Stimulated activated memory B cell treated with anti-CD40 and anti-IgM and Interleukin-4, amounts not matched to agents 10 μg/mL and 1 μg/mL and 100 μg/mL, for 72 hours (primary cell): ENCODE results near the gene AACS.
"Not testable (repeated sequence)": the region's sequence is repeated elsewhere in the genome, so short reads cannot be mapped to it uniquely, and the experiment has no call there.

ENCODE experiments used
- ATAC-seq: fragments of 150-1000 bp; cut with Tn5 transposase; 2 replicates; pipeline ENCODE4 v1.10.0; 2021
- H3K27ac Mint-ChIP-seq: one replicate; pipeline ENCODE4 v1.8.0; 2022; ENCODE audit warnings: mild to moderate bottlenecking, mixed read lengths
- H3K27me3 Mint-ChIP-seq: one replicate; pipeline ENCODE4 v1.8.0; 2022; ENCODE audit warnings: mixed read lengths
- H3K36me3 Mint-ChIP-seq: one replicate; pipeline ENCODE4 v1.8.0; 2022; ENCODE audit warnings: mixed read lengths
- H3K4me1 Mint-ChIP-seq: one replicate; pipeline ENCODE4 v1.8.0; 2022; ENCODE audit warnings: mixed read lengths
- H3K4me3 Mint-ChIP-seq: one replicate; pipeline ENCODE4 v1.8.0; 2022; ENCODE audit warnings: mild to moderate bottlenecking, moderate library complexity, mixed read lengths
- H3K9me3 Mint-ChIP-seq: one replicate; pipeline ENCODE4 v1.8.0; 2022; ENCODE audit warnings: mixed read lengths

Gene AACS

DNA sequence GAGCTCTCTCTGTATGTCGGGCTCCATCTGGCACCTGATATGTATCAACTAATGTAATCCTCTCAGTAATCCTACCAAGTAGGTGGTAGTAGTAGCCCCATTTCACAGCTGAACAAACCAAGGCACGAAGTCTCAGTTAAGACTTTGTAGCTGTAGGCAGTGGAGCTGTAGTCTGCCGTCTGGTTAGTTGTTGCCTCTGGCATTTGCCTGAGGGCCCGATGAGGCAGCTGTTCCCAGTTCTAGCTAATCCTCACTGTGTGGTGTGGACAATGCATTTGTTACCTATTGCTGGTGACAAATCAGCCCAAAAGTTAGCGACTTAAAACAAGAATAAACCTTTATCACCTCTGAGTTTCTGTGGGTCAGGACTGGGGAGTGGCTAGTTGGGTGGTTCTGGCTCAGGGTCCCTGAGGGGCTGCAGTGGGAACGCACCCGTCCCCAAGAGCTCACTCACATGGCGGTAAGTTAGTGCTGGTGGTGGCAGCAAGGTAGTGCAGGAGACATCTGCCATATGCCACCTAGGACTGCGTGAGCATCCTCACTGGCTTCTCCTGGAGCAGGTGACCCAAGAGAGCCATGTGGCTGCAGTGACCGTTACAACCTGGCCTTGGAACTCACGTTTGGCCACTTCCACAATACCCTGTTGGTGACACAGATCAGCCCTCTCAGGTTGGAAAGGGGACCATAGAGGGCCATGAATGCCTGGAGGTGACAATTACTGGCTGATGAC is 5.6 kb downstream of the AACS start:
- H3K36me3 Mint-ChIP-seq = peaks cover 9% of the 10 kb centered on the region
- peaks cover 12% of the 10 kb centered on the region for H3K4me1 Mint-ChIP-seq
- ATAC-seq = no peak
- H3K27ac Mint-ChIP-seq = no peak overlapping the region
- H3K9me3 Mint-ChIP-seq = no peaks in the 10 kb centered on the region
- H3K4me3 Mint-ChIP-seq = no peak overlapping the region
- no peaks in the 10 kb centered on the region for H3K27me3 Mint-ChIP-seq

GRCh38 chr12:125071456-125071855 is 6.2 kb downstream of the AACS start:
- peaks cover 7% of the 10 kb centered on the region for H3K4me1 Mint-ChIP-seq
- no peak for ATAC-seq
- no peaks in the 10 kb centered on the region for H3K27me3 Mint-ChIP-seq
- H3K4me3 Mint-ChIP-seq = no peak overlapping the region
- H3K9me3 Mint-ChIP-seq = no peaks in the 10 kb centered on the region
- peaks cover 16% of the 10 kb centered on the region for H3K36me3 Mint-ChIP-seq
- no peak overlapping the region for H3K27ac Mint-ChIP-seq

GRCh38 chr12:125072496-125072895 is 7.3 kb downstream of the AACS start:
- no peaks in the 10 kb centered on the region for H3K9me3 Mint-ChIP-seq
- H3K36me3 Mint-ChIP-seq = peaks cover 19% of the 10 kb centered on the region
- H3K4me1 Mint-ChIP-seq = no peaks in the 10 kb centered on the region
- no peak overlapping the region for H3K27ac Mint-ChIP-seq
- no peak overlapping the region for H3K4me3 Mint-ChIP-seq
- no peak for ATAC-seq
- H3K27me3 Mint-ChIP-seq = no peaks in the 10 kb centered on the region

DNA sequence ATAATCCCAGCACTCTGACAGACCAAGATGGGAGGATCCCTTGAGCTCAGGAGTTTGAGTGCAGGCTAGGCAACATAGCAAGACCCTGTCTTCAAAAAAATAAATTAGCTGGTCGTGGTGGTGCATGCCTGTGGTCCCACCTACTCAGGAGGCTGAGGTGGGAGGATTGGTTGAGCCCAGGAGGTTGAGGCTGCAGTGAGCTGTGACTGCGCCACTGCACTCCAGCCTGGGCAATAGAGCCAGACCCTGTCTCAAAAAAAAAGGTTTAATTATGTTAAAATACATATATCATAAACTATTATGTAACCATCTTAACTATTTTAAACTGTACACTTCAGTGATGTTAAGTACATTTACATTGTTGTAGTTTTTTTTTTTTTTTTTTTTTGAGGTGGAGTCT is 9.1 kb downstream of the AACS start:
- H3K27ac Mint-ChIP-seq, H3K4me1 Mint-ChIP-seq, H3K9me3 Mint-ChIP-seq, H3K4me3 Mint-ChIP-seq, ATAC-seq, H3K27me3 Mint-ChIP-seq: not testable (repeated sequence)
- peaks cover 34% of the 10 kb centered on the region for H3K36me3 Mint-ChIP-seq

DNA sequence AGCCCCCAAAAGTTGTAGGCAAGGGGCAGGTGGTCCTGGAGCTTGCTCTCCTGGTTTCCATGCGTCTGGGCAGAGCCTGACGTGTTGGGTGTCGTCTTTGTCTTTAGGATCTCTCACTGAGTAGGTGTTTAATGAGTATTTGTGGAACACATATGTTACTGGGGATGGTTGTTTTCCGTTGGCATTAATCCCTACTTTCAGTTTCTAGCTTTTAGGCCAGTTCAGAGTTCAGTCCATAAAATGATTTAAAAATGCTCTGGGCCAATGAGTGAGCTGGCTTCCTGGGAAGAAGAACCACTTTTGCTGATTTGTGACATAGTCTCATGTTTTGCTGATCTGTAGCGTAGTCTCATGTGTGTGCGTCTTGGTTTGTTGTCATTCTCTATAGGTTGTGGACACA is 10.9 kb downstream of the AACS start:
- Mint-ChIP-seq H3K9me3 (no peaks in the 10 kb centered on the region), H3K36me3 (peaks cover 46% of the 10 kb centered on the region), H3K4me1 (no peaks in the 10 kb centered on the region), H3K4me3 (no peak overlapping the region), H3K27me3 (no peaks in the 10 kb centered on the region), H3K27ac (no peak overlapping the region)
- ATAC-seq = no peak

DNA sequence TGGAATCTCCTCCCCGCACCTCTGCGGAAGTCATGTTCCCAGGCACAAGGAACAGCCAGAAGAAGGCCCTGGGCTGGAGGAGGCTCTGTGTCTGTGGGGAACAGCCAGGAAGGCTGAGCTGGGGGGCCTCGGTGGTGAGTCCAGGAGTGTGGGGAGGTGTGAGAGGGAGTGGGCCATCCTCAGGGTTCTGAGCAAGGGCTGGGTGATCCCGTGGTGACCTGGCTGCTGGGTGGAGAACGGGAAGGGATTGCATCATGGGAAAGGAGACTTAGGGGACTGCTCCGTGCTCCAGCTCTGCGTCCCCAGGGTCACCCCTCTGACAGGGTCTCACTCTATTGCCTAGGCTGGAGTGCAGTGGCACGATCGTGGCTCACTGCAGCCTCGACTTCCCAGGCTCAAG is 13.8 kb downstream of the AACS start:
- no peak for ATAC-seq
- Mint-ChIP-seq H3K4me1 (no peaks in the 10 kb centered on the region), H3K27ac (no peak overlapping the region), H3K36me3 (peaks cover 48% of the 10 kb centered on the region), H3K4me3 (no peak overlapping the region), H3K9me3 (no peaks in the 10 kb centered on the region), H3K27me3 (no peaks in the 10 kb centered on the region)

DNA sequence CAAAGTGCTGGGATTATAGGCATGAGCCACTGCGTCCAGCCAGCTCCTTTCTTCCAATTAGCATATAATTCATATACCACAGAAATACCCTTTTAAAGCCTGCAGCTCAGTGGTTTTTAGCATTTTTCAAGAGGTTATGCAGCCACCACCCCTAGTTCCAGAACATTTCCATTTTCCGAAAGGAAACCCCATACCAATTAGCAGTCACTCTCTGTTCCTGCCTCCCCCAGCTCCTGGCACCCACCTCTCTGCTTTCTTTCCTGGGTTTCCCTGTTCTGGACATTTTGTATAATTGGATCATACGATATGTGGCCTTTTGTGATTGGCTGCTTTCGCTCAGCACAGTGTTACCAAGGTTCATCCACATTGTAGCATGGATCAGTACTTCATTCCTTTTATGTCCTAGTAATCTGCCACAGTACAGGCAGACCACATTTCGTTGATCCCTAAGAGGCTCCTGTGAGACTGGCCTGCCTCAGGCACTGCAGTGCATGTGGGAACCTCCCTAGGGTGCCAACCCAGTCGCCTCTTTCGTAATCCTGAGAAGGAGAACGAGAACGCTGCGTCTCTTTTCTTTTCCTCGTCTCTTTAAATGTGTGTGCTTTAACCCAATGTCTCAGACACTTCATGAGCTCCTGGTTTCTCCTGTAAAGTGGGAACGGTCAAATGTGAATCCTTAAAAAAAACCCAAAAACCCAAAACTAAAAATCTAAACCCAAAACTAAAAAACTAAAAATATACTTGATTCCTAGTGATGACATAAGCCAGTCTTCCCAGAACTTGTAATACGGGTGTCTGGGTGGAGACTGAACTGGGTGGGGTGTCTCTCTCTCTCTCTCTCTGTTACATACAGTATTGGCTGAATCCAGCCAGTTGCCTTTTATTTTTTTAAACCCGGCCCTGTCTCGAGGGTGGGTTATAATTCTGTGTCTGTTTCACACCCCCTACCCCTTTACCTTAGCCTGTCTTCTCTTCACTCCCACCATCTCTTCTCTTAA is 14.7 kb downstream of the AACS start:
- Mint-ChIP-seq H3K9me3 (no peaks in the 10 kb centered on the region), H3K27ac (no peak overlapping the region), H3K4me1 (no peaks in the 10 kb centered on the region), H3K36me3 (peaks cover 53% of the 10 kb centered on the region), H3K27me3 (no peaks in the 10 kb centered on the region), H3K4me3 (no peak overlapping the region)
- no peak for ATAC-seq

- Mint-ChIP-seq H3K36me3 (peaks cover 48% of the 10 kb centered on the region), H3K4me1 (no peaks in the 10 kb centered on the region), H3K27ac (no peak overlapping the region), H3K4me3 (no peak overlapping the region), H3K27me3 (no peaks in the 10 kb centered on the region), H3K9me3 (no peaks in the 10 kb centered on the region)
- no peak for ATAC-seq
Measured at GRCh38 chr12:125081427-125081826, 16.2 kb downstream of the AACS start.

GRCh38 chr12:125083072-125083471 is 17.8 kb downstream of the AACS start:
- H3K36me3 Mint-ChIP-seq = peaks cover 46% of the 10 kb centered on the region
- H3K4me3 Mint-ChIP-seq = no peak overlapping the region
- no peaks in the 10 kb centered on the region for H3K9me3 Mint-ChIP-seq
- no peak overlapping the region for H3K27ac Mint-ChIP-seq
- no peaks in the 10 kb centered on the region for H3K27me3 Mint-ChIP-seq
- no peaks in the 10 kb centered on the region for H3K4me1 Mint-ChIP-seq
- ATAC-seq = no peak

GRCh38 chr12:125088199-125088598 is 23.0 kb downstream of the AACS start:
- not testable (repeated sequence) for H3K4me1 Mint-ChIP-seq, ATAC-seq, H3K9me3 Mint-ChIP-seq, H3K27me3 Mint-ChIP-seq, H3K27ac Mint-ChIP-seq, H3K4me3 Mint-ChIP-seq
- peaks cover 25% of the 10 kb centered on the region for H3K36me3 Mint-ChIP-seq

GRCh38 chr12:125089083-125089482 is 23.8 kb downstream of the AACS start:
- peaks cover 24% of the 10 kb centered on the region for H3K36me3 Mint-ChIP-seq
- H3K4me3 Mint-ChIP-seq = no peak overlapping the region
- no peak for ATAC-seq
- no peaks in the 10 kb centered on the region for H3K27me3 Mint-ChIP-seq
- H3K9me3 Mint-ChIP-seq = no peaks in the 10 kb centered on the region
- no peak overlapping the region for H3K27ac Mint-ChIP-seq
- no peaks in the 10 kb centered on the region for H3K4me1 Mint-ChIP-seq

DNA sequence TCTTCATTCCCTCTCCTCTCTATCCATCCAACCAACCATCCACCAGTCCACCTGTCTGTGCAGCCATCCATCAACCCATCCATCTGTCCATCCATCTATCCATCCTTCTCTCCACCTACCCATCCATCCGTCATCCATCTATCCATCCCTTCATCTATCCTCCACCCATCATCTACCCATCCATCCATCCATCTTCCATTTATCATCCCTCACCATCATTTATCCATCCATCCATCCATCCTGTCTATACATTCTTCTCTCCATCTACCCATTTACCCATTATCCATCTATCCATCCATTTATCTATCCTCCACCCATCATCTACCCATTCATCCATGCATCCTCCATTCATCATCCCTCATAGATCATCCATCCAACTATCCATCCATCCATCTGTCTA is 24.4 kb downstream of the AACS start:
- H3K9me3 Mint-ChIP-seq = no peaks in the 10 kb centered on the region
- H3K36me3 Mint-ChIP-seq = peaks cover 23% of the 10 kb centered on the region
- H3K27me3 Mint-ChIP-seq = no peaks in the 10 kb centered on the region
- H3K27ac Mint-ChIP-seq = no peak overlapping the region
- no peak for ATAC-seq
- H3K4me3 Mint-ChIP-seq = no peak overlapping the region
- H3K4me1 Mint-ChIP-seq = no peaks in the 10 kb centered on the region

DNA sequence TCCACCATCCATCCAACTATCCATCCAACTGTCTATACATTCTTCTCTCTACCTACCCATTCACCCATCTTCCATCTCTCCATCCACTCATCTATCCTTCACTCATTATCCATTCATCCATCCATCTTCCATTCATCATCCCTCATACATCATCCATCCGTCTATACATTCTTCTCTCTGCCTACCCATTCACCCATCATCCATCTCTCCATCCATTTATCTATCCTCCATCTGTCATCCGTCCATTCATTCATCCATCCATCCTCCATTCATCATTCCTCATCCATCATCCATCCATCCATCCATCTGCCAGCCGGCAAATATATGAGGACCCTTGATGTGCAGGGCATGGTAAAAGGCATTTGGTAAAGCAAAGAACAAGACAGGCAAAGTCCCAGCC is 25.2 kb downstream of the AACS start:
- Mint-ChIP-seq H3K27ac (no peak overlapping the region), H3K36me3 (peaks cover 26% of the 10 kb centered on the region)

DNA sequence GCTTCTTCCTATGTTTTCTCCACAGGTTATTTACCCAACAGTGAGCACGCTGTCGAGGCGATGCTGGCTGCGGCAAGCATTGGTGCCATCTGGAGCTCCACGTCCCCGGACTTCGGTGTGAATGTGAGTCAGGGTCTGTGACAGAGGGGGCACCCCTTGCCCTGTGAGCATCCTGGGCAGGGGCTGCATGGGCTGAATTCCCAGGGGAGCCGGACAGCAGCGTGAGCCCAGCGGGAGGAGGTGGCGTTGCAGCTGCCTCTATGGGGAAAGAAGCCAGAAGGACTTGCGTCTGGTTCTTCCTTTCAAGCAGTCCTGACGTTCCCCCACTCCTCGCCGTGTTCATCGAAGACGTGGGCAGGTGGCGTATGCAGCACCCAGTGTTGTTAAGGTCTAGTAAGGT is 26.2 kb downstream of the AACS start:
- peaks cover 30% of the 10 kb centered on the region for H3K36me3 Mint-ChIP-seq
- no peak overlapping the region for H3K27ac Mint-ChIP-seq
- ATAC-seq = no peak
- H3K4me3 Mint-ChIP-seq = no peak overlapping the region
- no peaks in the 10 kb centered on the region for H3K9me3 Mint-ChIP-seq
- H3K4me1 Mint-ChIP-seq = no peaks in the 10 kb centered on the region
- no peaks in the 10 kb centered on the region for H3K27me3 Mint-ChIP-seq

More for the DNA sequence above, 25.2 kb downstream of the AACS start:
- no peak for ATAC-seq
- Mint-ChIP-seq H3K4me1 (no peaks in the 10 kb centered on the region), H3K4me3 (no peak overlapping the region), H3K27me3 (no peaks in the 10 kb centered on the region), H3K9me3 (no peaks in the 10 kb centered on the region)

DNA sequence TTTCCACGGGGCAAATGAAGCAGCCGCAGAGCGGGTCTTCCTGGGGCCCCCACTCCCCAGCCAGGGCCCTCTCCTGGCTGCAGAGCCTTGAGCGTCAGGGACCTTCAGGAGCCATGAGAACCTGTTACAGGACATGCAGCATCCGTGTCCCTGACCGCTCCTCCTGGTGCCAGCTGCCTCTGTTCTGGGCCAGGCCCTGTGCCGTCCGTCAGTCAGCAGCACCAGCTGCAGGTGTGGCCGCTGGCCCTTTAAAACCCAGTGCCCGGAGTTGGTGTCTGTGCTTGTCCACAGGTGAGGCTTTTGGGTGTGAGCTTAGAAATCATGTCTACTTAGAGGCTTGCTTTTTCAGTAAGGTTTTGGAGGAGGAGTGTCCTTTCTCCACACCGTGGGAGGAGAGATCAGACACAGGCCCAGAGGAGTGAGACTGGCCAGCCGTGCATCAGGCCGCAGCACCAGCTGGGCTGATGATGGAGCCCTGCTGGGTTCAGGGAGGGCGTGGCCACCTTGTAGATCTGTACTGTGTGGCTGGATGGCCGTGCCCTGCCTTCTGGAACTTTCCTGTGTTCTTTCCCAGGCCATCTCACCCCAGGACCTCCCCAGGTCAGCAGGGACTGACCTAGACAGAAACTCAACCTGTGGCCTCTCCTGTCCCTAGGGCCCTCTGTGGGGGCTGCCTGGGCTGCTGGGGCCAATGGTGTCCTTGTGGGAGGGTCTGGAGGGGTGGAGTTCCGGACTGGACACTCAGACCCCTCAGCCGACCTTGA is 27.1 kb downstream of the AACS start:
- H3K27ac Mint-ChIP-seq = no peak overlapping the region
- no peaks in the 10 kb centered on the region for H3K27me3 Mint-ChIP-seq
- no peak overlapping the region for H3K4me3 Mint-ChIP-seq
- no peaks in the 10 kb centered on the region for H3K9me3 Mint-ChIP-seq
- peaks cover 26% of the 10 kb centered on the region for H3K36me3 Mint-ChIP-seq
- H3K4me1 Mint-ChIP-seq = no peaks in the 10 kb centered on the region
- ATAC-seq = no peak
